ENCODE results near the gene SCO2.

Gene SCO2

DNA sequence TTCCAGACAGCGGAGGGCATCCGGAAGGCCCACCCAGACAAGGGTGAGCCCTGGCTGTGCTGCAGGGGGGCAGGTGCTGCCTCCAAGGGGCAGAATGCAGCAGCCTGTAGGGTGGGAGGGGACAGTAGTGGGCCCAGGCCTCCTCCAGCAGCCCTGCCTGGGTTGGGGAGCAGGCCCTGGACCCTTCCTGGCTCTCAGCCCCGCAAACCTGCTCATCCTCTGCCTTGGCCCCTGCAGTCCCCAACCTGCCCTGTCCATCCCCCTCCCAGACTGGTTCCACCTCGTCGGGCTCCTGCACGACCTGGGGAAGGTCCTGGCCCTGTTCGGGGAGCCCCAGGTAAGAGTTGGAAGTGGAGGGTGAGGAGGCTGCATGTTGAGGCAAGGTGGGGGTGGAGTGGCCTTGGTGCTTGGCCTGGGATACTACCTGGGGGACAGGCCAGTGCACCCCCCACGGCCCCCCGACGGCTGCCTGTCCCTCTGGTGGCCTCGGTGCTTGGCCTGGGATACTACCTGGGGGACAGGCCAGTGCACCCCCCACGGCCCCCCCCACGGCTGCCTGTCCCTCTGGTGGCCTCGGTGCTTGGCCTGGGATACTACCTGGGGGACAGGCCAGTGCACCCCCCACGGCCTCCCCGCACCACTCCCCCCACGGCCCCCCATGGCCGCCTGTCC is 37.3 kb downstream of the SCO2 start:
- no peak overlapping the region for H3K4me3 ChIP-seq (ENCODE audit: low read depth, low read length)
- no peak for DNase-seq (ENCODE audit: low read depth, low spot score)
- no peak for TF ChIP-seq CTCF (IDR thresholded peaks at IDR 0.05; ENCODE audit: insufficient read depth, low read length, missing control alignments)
- ChIA-PET CTCF (no interaction called here), POLR2A (no interaction called here)

DNA sequence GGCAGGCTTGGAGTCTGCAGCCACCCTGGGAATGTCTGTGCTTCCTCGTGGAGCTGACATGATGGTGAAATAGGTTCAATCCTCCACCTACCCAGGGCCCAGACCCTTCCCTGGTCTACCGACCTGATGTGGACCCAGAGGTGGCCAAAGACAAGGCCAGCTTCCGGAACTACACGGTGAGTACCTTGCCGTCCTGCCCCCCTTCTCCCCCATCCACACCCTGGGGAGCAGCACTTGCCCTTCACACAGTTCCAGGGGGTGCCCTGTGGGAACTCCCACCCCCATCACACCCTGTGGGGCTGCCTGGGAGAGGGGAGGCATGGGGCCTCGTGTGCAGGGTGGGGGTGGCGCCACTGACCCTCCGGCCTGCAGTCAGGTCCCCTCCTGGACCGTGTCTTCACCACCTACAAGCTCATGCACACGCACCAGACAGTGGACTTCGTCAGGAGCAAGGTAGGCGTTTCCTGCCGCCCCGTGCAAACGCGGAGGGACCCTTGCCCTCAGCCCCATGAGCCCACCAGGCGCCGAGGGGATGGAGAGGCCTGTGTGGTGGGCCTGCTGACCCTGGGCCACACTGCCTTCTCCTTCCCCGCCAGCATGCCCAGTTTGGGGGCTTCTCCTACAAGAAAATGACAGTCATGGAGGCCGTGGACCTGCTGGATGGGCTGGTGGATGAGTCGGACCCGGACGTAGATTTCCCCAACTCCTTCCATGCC is 38.0 kb downstream of the SCO2 start:
- POLR2A ChIA-PET, result interaction anchor here (0.5 to 1.2 kb wide), 4 partner anchors 20 to 216 kb away, joined by 3 to 4 read pairs (median 3); partner anchors contain the start of genes LMF2 and SCO2
- H3K4me3 ChIP-seq (ENCODE audit: low read depth, low read length), result no peak overlapping the region
- no peak for TF ChIP-seq CTCF (IDR thresholded peaks at IDR 0.05; ENCODE audit: insufficient read depth, low read length, missing control alignments)
- CTCF ChIA-PET, result interaction anchor here (3.8 kb wide), 1 partner anchor 10 kb away, joined by 24 read pairs; no protein-coding TSS in a partner anchor
- DNase-seq (ENCODE audit: low read depth, low spot score), result no peak

GRCh38 chr22:50486561-50487289 is 38.7 kb downstream of the SCO2 start, which contains the start of gene MIOX:
Gene MIOX (plus strand): TSS chr22:50486859. CDS start chr22:50486898, 39 bp downstream.
- ChIA-PET CTCF (interaction anchor here (3.8 kb wide), 1 partner anchor 11 kb away, joined by 24 read pairs; no protein-coding TSS in a partner anchor), POLR2A (interaction anchor here (0.5 to 1.2 kb wide), 4 partner anchors 21 to 215 kb away, joined by 3 to 4 read pairs (median 3); partner anchors contain the start of genes LMF2 and SCO2)
- H3K4me3 ChIP-seq (ENCODE audit: low read depth, low read length), result no peak within 1 kb of the TSS
- no peak for DNase-seq (ENCODE audit: low read depth, low spot score)
- no peak for TF ChIP-seq CTCF (IDR thresholded peaks at IDR 0.05; ENCODE audit: insufficient read depth, low read length, missing control alignments)

- POLR2A ChIA-PET, result interaction anchor here (0.6 kb wide), 1 partner anchor 214 kb away, joined by 3 read pairs; no protein-coding TSS in a partner anchor
- no peak for DNase-seq (ENCODE audit: low read depth, low spot score)
- no peak for TF ChIP-seq CTCF (IDR thresholded peaks at IDR 0.05; ENCODE audit: insufficient read depth, low read length, missing control alignments)
- no peak overlapping the region for H3K4me3 ChIP-seq (ENCODE audit: low read depth, low read length)
- CTCF ChIA-PET, result interaction anchor here (3.8 kb wide), 1 partner anchor 12 kb away, joined by 24 read pairs; no protein-coding TSS in a partner anchor
These were observed 39.9 kb downstream of the SCO2 start for GRCh38 chr22:50485221-50486131.

GRCh38 chr22:50483977-50484853 is 41.2 kb downstream of the SCO2 start:
- ChIA-PET CTCF (interaction anchor here (1.0 to 3.8 kb wide), 2 partner anchors 13 to 21 kb away, joined by 3 to 24 read pairs; no protein-coding TSS in a partner anchor), POLR2A (no interaction called here)
- DNase-seq (ENCODE audit: low read depth, low spot score), result no peak
- no peak overlapping the region for H3K4me3 ChIP-seq (ENCODE audit: low read depth, low read length)
- TF ChIP-seq CTCF (IDR thresholded peaks at IDR 0.05; ENCODE audit: insufficient read depth, low read length, missing control alignments), result no peak

All from AG04449 (cell line).